HG02870 (cell line): ENCODE results near the gene CACNA1A.

Experiments used
- ATAC-seq: cut with Tn5 transposase; IDR thresholded peaks from one replicate; pipeline ENCODE4 v1.9.1; 2021; ENCODE audit warnings: mild to moderate bottlenecking, moderate library complexity; ENCODE audit not compliant: unreplicated experiment

CACNA1A gene

DNA sequence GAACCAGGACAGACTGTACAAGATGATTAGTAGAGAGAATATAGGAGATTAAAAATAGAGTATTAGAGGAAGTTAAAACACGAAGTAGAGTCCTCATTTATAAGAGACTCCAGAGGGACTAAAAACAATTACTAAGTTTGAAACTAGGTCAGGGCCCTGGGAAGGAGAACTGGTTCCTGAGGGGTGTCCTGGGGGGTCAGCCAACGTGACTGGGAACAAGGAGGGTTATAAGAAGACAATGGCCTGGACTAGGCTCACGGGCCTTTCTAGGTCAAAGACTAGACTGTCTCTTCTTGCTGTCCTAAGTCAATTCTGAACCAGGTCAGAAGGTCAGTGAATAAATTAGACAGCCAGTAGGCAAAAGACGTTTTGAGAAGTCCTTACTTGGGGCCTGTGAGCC is 190.8 kb downstream of the CACNA1A start:
- ATAC-seq, result no peak

DNA sequence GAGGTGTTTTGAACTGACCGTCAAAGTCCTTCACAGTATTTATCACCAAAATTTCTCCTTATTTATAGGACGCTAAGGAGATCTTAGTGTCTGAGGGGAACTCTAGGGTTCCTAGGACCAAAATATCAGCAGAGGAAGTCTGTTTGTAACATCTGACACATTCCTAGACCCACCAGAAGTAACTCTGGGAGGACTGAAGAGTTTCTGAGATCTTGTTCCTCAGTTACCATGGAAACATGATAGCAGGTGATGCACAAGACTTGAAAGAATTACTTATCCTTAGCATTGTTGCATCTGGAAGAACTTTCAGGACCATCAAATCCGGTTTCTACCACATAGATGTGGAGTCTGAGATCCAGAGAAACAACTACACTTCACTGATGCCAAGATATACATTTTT is 191.5 kb downstream of the CACNA1A start:
- ATAC-seq, result no peak

DNA sequence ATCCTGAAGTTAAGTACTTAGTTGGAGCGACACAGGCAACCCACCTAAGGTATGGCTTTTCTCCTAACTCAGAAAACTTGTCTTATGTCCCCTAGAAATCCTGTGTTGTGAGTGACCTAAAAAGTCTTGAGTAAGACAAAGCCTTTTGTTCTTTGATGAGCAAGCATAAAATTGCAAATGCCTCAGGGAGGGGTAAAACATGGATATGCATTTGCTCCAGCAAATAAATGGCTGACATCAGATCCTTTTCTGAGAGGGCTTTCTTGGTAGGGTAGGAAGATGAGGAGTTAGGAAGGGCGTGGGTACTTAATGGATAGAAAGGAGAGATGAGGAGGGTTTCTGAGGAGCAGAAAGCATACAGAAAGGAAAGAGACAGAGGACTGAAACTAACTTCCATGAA is 192.4 kb downstream of the CACNA1A start:
- ATAC-seq, result no peak

DNA sequence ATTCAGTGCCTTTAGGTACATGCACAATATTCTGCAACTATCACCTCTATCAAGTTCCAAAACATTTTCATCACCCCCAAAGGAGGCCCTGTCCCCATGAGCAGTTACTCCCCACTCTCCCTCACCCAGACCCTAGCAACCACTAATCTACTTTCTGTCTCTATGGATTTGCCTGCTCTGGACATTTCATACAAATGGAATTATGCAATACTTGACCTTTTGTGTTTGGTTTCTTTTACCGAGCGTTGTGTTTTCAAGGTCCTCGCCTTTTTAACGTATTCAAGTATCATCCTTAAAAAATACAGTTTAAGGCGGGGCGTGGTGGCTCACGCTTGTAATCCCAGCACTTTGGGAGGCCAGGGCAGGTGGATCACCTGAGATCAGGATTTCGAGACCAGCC is 196.4 kb downstream of the CACNA1A start:
- ATAC-seq, result no peak

DNA sequence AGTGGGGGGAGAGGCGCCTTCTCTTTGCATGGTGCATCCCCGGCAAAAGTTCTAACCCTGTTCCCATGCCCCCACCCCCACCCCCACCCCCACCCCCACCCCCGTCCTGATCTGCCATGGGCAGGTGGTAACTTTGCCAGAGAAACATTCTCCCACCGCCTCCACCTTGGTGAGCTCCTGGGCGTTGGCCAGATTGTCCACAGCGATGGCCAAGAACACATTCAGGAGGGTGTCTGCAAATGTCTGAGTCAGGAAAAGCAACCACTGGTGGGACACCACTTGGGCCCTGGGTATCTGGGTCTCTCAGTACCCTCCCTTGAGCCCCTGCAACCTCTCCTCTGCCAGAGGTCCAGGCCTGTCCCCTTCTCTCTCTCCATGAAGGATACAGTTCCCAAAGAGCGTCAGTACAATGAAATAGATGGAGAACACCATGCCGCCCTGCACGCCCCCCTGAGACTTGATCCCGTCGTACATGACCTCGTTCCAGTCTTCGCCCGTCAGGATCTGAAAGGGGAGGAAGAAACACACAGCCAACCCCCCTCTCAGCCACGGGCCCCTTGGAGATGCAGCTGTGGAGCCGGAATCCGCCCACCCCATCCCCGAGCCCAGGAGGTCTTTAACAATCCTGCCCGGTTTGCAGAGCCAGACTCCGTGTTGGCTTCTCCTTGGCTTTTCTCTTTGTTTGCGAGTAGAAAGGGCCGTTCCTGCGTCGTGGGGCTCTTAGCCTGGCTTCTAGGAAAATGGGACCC is 202.7 kb downstream of the CACNA1A start:
- ATAC-seq, result no peak

DNA sequence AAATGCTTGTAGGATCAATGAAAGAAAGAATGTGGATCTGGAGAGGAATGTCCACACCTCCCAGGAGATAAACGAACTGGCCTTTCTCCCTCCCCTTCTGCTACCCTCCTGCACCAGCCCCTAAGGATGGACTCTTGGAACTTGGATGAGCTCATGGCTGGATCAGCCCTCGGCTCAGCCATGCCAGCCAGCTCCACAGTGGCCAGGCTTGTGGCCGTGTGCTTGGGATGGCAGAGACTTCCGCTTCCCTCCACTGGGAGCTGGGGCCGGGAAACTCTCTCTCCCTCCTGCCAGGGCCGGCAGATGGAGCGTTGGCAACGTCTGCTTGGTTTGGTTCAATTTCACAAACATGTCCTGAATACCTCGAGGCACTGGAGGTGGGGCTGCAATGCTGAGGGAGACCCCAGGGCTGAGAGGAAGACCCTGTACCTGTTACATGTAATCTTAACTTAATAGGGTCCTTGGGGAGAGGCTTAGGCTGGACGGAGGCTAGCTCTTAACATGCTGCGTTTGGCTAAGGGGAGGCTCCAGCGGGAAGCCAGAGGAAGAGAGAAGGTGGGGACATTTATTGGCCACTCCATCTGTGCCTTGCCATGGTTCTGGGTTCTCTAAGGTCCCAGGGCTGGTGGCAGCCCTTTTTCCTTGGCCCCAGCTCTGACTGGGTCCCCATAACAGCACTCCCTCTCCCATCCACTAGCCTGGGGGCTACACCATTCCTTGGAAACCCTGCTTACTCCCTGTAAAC is 203.6 kb downstream of the CACNA1A start:
- no peak for ATAC-seq

DNA sequence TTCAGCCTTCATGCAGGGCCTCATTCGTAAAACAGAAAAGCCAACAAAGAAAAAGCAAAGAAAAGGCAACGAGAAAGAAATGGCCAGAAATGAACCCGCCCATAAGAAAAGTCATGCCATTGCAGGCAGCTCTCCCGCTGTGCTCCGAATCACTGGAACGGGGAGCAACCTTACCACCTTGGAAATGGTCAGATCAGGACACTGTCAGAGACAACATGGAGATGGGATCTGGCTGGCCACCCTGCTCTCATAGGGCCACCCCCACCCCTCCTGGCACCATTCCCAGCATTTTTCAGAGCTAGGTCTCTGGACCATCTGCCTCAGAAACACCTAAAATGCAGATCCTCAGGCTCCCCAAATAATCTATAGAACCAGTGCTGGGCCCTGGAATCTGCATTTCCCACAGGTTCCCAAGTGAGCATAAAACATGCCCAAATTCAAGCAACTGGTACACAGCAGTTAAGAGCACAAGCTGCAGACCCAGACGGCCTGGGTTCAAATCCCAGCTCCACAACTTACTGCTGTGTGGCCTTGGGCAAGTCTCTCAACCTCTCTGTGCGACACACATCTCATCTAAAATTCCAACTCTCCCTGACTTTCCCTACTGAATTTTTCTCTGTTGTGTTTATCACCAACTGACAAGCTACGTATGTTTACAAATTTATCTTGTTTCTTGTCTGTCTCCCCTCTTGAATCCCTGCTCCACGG is 204.5 kb downstream of the CACNA1A start:
- ATAC-seq, result no peak

DNA sequence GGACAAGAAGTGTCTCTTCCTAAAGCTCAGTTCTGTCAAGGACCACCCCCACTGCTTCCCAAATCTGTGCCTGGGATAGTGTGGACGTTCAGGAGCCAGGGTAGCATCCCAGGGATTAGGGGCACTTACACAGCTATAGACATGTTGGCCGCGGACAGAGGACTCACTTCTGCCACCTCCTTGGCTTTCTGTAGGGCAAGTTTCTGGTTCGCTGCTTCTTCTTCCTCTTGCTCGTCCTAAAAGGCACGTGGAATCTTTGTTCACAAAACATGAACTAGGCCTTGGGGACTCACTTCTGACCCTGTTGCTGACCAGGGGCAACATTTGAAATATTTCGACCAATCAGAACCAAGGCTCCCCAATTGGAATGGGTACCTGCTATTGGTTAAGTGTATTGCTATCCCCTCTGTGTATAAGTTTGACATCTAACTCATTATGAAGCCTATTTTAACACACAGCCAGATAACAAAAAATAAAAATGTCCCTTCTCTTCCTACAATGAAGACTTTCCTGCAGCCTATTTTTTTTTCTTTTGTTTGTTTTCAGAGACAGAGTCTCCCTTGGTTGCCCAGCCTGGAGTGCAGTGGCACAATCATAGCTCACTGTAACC is 205.8 kb downstream of the CACNA1A start:
- ATAC-seq, result no peak

DNA sequence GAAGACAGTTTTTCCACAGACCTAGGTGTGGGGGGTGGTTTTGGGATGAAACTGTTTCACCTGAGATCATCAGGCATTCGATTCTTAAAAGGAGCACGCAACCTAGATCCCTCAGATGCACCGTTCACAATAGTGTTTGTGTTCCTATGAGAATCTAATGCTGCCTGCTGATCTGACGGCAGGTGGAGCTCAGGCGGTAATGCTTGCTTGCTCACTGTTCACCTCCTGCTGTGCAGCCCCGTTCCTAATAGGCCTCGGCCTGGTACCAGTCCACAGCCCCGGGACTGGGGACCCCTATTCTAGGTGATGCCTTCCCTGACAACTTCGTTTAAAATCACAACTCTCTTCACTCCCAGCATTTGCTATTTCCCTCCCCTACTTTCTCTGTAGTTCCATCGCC is 206.4 kb downstream of the CACNA1A start:
- no peak for ATAC-seq

DNA sequence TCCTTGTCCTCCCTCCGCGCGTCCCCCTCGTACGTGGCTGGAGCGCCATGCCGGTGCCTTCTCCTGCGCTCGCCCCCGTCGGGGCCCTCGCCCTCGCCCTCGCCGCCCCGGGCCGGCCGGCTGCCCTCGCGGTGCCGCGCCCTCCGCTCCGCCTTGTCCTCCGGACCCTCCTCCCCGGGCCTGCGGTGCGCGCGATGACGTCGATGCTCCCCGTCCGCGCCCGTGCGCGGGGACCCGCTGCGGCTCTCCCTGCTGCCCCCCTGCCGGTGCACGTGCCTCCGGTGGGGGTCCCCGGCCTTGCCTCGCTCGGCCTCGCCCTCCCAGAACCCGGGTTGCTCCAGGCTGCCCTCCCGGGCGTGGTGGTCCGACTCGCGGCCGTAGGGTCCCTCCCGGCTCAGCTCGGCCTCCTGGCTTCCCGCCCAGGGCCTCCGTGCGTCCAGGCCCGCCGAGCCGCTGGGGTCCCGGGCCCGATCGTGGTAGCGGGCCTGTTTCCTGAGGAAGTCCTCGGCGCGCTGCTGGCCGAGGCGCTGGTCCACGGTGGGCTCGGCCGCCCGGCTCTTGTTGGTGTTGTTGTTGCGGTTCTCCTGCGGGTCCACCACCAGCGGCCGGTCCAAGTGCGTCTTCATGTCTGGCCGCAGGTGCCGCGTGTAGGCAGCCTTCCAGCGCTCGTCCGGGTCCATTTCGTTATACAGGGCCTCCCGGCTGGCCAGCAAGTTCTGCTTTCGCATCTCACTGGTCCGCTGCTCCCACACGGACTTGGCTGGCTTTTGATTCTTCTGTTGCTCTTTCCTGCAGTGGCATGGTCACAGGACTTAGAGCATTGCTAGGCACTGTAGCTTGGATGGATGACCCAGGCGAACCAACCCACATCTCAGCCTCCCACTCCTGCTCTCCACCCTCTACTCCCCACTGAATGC is 207.5 kb downstream of the CACNA1A start:
- ATAC-seq, result no peak

DNA sequence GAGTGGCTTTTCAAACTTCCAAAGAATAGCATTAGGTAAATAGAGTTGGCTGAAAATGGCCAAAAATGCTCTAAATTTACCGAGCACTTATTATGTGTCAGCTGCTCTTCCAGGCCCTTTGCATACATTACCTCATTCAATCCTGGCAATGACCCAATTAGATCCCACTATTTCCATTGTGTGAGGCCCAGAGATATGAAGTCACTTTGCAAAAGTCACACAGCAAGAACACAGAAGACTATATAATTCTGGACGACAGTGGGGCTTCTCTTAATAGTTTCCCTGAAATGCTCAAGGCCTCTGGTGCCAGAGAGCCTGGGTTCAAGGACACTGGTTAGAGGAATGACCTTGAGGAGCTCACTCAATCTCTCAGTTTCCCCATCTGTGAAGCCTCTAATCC is 209.3 kb downstream of the CACNA1A start:
- ATAC-seq, result no peak

DNA sequence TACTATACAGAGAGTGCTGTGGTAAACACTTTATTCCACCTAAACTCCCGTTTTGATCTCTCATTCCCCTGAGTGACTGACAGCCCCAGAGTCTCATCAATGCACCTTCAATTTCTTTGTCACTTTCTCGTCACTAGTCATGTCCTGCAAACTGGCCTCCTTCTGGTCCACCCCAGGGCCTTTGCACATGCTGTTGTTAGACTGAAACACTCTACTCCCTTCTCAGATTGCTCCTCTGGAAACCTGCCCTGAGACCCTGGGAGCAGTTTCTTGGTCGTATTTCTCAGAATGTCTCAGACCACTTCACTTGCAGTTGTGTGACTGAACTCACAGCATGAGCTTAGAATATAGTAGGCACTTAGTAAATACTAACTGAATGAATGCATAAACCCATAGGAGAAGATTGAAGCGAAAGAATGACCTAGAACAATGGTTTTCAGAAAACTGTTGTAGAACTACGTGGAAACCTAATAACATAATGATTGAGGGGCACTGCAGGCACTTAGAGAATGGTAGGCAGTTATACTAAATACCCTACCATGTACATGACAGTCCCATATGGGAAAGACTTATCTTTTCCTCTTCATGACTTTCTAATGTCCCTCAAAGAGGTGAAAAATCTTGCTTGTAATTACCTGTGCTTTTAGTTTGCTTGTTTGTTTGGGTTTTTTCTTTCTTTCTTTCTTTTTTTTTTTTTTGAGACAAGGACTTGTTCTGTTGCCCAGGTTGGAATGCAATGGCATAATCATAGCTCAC is 211.3 kb downstream of the CACNA1A start:
- ATAC-seq, result no peak

DNA sequence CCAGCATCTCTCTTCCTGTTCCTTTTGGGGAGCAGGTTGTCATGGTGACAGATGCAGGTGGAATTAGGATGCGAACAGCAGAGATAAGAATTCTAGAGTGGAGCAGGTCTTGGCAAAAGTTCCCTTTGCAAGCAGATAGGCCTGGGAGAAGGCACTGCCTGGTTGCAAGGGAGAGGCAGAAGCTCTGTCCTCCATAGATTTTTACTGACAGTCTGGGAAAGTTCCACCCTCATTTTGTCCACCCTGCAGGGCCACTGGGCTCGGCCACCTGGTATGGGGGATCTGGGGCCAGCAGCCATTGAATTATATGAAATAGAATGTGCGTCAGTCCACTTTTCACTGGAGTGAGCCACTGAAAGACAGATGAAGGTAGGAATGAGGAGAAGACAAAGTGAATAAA is 214.4 kb downstream of the CACNA1A start:
- no peak for ATAC-seq

DNA sequence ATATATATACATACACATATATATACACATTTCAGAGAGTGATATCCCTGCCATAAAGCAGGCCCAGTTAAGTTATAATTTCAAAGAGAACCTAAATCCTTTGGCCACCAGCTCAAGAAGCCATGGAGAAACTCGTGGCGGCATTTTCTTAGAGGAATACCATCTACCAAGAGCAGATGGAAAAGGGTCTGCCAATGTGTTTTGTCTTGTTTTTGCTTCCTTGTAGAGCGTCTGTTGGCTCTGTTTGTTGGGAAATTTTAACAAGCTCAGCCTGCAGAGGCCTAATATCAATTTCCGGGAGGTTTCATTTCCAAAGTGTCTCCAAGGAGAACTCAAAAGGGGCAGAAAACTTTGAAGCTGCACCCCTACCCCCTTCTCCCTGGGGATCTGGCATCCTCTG is 215.5 kb downstream of the CACNA1A start:
- no peak for ATAC-seq

DNA sequence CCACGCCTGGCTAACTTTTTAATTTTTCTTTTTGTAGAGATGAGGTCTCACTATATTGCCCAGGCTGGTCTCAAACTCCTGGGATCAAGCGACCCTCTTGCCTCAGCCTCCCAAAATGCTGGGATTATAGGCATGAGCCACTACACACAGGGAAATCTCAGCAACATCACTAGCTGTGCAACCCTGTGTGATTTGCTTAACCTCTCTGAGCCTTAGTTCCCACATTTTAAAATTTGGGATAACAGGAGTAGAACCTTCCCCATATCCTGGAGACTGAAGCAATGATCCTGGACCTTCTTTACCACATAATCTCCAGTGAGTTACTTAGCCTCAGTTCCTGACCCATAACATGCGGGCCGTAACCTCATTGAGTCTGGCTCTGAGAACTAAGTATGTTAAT is 217.0 kb downstream of the CACNA1A start:
- ATAC-seq, result no peak

DNA sequence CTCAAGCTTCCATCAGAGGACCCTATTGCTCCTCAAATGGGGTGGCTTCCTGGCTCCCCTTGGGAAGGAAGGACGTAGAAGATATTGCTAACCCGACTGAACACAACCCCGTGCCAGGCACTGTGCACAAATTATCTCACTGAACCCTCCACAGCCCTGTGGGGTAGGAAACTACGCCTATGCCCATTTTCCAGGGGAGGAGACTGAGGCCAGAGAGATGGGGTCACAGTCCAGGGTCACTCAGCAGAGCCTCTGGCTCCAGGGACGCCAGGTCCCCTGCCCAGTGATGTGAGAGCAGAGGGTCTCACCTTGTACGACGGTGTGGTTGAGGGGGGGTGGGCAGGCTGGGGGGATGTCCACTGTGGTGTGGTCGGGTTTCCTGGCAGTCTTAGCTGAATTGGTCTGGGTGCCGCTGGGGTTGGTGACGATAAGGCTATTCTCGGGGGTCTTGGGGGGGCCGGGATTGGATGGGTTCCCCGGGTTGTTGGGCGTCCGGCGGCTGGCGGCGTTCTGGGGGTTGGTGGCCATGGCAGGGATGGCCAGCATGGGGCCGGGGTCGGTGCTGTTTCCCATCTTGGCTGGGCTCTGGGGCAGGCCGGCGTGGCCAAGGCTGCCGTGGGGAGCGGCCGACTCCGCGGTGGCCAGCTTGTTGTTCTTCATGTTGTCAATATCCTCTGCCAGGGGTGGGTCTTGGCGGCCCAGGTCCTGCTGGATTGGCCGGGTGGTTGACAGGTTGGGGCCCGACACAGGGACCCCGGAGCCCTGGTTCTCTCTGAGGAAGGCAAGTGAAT is 219.9 kb downstream of the CACNA1A start:
- no peak for ATAC-seq

DNA sequence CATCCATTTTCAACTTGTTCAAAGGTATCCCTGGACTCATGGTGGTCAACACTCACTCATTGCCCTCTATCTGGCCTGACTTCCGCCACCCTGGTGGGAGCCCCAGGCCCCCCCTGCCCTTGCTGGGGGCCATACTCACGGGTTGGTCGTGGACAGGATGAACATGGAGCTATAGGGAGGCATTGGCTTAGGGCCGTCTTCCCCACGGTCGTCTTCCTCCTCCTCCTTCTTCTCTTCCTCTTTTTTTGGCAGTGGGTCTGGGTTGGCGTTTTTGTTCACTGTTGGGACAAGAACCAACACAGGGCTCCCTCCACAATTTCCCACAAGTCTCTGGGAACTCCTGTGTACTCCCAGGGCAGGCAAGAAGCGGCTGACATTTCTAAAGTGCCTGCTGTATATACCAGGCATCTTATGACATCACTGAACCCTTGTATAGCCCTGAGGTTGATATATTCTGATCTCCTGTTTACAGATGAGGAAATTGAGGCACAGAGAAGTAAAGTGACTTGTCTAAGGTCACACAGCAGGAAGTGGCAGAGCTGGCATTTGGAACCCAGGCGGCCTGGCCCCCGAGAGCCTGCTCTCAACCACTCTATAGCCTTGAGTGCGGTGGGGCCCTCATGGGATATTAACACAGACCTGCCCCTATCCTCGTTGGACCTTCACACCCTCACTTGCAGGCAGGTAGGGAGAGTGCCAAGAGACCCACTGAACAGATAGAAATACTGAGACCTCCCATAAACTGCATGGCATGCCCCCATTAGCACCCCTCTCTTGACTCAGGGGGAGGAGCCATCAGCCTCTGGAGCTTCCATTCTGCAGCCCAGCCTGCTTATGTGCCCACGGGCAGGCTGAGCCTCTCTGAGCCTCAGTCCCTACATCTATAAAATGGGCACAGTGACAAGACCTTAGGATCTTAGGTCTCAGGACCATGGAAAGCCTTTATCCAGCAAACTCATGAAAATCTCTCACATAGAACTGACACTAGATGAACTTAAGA is 221.1 kb downstream of the CACNA1A start:
- ATAC-seq, result no peak

DNA sequence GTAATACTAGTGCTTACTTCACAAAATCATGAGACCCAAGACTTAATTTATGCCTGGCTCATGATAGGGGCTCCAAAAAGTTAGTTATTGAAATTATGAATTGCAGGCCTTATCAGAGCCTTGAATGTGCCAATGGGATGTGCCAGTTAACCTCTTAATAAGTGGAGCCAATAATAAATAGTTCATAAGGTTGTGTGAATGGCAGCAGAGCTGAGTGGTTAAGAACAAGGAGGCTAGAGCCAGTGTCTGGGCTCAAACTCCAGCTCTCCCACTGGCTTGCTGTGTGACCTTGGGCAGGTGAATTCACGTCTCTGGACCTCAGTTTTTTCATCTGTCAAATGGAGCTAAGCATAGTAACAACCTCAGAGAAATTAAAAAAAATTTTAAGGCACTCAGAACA is 222.4 kb downstream of the CACNA1A start:
- ATAC-seq, result no peak
